Esophagus muscularis mucosa (tissue), 3 donors: Measurements from ENCODE around the gene FBXO46.

ENCODE experiments used
- EP300 ChIP-seq: sonication (generic); formaldehyde crosslinking; IDR thresholded peaks from one replicate; pipeline ENCODE4 v1.6.1; 2017; ENCODE audit warnings: antibody characterized with exemption
- TF ChIP-seq, protein P1 (sequence below), 3 experiments: fragments of 200-600 bp in 2 of 3; fragments of 450-650 bp in 1 of 3; sonication (generic) in 2 of 3; IDR thresholded peaks; one replicate each; pipeline ENCODE4 v1.5.1; 2017 to 2019; ENCODE audit warnings: antibody characterized with exemption in 3 of 3, mild to moderate bottlenecking in 2 of 3, moderate library complexity in 1 of 3

DNA sequence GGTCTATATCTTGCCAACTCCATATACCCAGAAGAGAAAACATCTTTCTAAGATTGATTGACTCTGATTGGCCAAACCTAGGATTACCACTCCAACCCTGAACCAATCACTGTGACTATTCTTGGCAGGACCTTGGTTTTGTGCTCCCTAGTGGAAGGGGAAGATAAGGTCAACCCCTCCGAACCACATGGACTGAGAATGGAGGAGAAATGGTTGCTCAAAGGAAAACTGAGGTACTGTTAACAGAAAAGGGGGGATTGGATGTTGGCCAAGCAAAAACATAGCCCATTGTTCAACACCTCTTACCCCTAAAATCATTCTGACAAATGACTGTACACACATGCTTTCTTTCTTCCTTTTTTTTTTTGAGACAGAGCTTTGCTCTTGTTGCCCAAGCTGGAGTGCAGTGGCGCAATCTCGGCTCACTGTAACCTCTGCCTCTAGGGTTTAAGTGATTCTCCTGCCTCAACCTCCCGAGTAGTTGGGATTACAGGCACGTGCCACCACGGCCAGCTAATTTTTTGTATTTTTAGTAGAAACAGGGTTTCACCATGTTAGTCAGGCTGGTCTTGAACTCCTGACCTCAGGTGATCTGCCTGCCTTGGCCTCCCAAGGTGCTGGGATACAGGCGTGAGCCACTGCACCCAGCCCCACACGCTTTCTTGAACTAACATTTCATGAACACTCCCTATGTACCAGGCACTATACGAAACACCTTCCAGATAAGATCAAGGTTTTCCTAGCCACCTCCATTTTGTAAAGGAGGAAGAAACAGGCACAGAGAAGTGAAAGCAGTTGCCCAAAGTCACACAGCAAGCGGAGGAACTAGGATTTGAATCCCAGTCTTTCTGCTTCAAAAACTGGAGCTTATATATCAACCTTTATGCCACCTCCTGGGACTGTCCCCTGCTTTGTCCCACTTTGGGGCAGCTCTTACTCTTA, 9.1 kb upstream of the FBXO46 start:
- TF ChIP-seq, protein P1, sequence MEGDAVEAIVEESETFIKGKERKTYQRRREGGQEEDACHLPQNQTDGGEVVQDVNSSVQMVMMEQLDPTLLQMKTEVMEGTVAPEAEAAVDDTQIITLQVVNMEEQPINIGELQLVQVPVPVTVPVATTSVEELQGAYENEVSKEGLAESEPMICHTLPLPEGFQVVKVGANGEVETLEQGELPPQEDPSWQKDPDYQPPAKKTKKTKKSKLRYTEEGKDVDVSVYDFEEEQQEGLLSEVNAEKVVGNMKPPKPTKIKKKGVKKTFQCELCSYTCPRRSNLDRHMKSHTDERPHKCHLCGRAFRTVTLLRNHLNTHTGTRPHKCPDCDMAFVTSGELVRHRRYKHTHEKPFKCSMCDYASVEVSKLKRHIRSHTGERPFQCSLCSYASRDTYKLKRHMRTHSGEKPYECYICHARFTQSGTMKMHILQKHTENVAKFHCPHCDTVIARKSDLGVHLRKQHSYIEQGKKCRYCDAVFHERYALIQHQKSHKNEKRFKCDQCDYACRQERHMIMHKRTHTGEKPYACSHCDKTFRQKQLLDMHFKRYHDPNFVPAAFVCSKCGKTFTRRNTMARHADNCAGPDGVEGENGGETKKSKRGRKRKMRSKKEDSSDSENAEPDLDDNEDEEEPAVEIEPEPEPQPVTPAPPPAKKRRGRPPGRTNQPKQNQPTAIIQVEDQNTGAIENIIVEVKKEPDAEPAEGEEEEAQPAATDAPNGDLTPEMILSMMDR (IDR thresholded peaks at IDR 0.05), result no peak
- TF ChIP-seq EP300, result no peak
